OCI-LY1 (cell line): ENCODE results near the gene BCR.

Source experiments
- H2AFZ ChIP-seq: fragments of 200-600 bp; sonication (generic), shearing (Covaris generic); 2 replicates; pipeline ENCODE4 v1.6.0; 2014; ENCODE audit warnings: antibody characterized with exemption, mild to moderate bottlenecking, low read length
- H3F3A ChIP-seq: fragments of 200-600 bp; sonication (generic), shearing (Covaris generic); 2 replicates; pipeline ENCODE4 v1.6.0; 2014; ENCODE audit warnings: mild to moderate bottlenecking, antibody characterized with exemption, low read length, moderate library complexity; ENCODE audit not compliant: insufficient read depth
- H3K27ac ChIP-seq: fragments of 200-600 bp; sonication (generic); 2 replicates; pipeline ENCODE4 v1.5.1; 2014; ENCODE audit warnings: low read length, mixed run types, mild to moderate bottlenecking, low read depth; ENCODE audit not compliant: poor library complexity, severe bottlenecking
- H3K27me3 ChIP-seq: fragments of 200-600 bp; sonication (generic); 2 replicates; pipeline ENCODE4 v1.6.0; 2014; ENCODE audit warnings: antibody characterized with exemption, mild to moderate bottlenecking, low read length, moderate library complexity; ENCODE audit not compliant: insufficient read depth
- H3K36me3 ChIP-seq: fragments of 200-600 bp; sonication (generic); 2 replicates; pipeline ENCODE4 v1.6.1; 2014; ENCODE audit warnings: mild to moderate bottlenecking, antibody characterized with exemption, low read length, moderate library complexity, mixed read lengths; ENCODE audit not compliant: insufficient read depth
- H3K4me1 ChIP-seq: fragments of 200-600 bp; sonication (generic); 2 replicates; pipeline ENCODE4 v1.5.1; 2014; ENCODE audit warnings: mild to moderate bottlenecking, low read length, moderate library complexity; ENCODE audit not compliant: insufficient read depth, severe bottlenecking
- H3K4me2 ChIP-seq: fragments of 200-600 bp; sonication (generic), shearing (Covaris generic); 2 replicates; pipeline ENCODE4 v1.6.1; 2014; ENCODE audit warnings: low read length
- H3K4me3 ChIP-seq: fragments of 200-600 bp; sonication (generic); 2 replicates; pipeline ENCODE4 v1.5.1; 2014; ENCODE audit warnings: low read length, low read depth, mild to moderate bottlenecking, mixed read lengths; ENCODE audit not compliant: poor library complexity, severe bottlenecking
- H3K79me2 ChIP-seq: fragments of 200-600 bp; shearing (Covaris generic); 2 replicates; pipeline ENCODE4 v1.6.1; 2016; ENCODE audit warnings: mixed run types, low read length, mixed read lengths; ENCODE audit not compliant: insufficient read depth
- H3K9ac ChIP-seq: fragments of 200-600 bp; sonication (generic), shearing (Covaris generic); 2 replicates; pipeline ENCODE4 v1.6.1; 2014; ENCODE audit warnings: mild to moderate bottlenecking, low read length, mixed read lengths
- H3K9me2 ChIP-seq: fragments of 200-600 bp; sonication (generic), shearing (Covaris generic); 2 replicates; pipeline ENCODE4 v1.6.1; 2014; ENCODE audit warnings: low read depth, mild to moderate bottlenecking, low read length, mixed read lengths
- H3K9me3 ChIP-seq: fragments of 200-600 bp; shearing (Covaris generic); 2 replicates; pipeline ENCODE4 v1.6.1; 2014; ENCODE audit warnings: low read length, mixed read lengths
- H4K20me1 ChIP-seq: fragments of 200-600 bp; sonication (generic), shearing (Covaris generic); 2 replicates; pipeline ENCODE4 v1.6.0; 2016; ENCODE audit warnings: mild to moderate bottlenecking, low read length; ENCODE audit not compliant: insufficient read depth
- EZH2 ChIP-seq: fragments of 200-600 bp; sonication (generic), shearing (Covaris generic); IDR thresholded peaks from 2 replicates; pipeline ENCODE4 v1.8.0; 2017; ENCODE audit warnings: borderline replicate concordance, mixed run types, mild to moderate bottlenecking, antibody characterized with exemption, low read length, moderate library complexity, mixed read lengths
- TF ChIP-seq, protein P1 (sequence below): fragments of 200-600 bp; sonication (generic), shearing (Covaris generic); IDR thresholded peaks from 2 replicates; pipeline ENCODE4 v1.5.1; 2017; ENCODE audit warnings: mild to moderate bottlenecking, antibody characterized with exemption, low read length, moderate library complexity, mixed read lengths

Gene BCR

GRCh38 chr22:23219822-23220484 is 39.6 kb downstream of the BCR start:
- no peaks in the 10 kb centered on the region for H3F3A ChIP-seq
- no peaks in the 10 kb centered on the region for H3K27me3 ChIP-seq
- no peaks in the 10 kb centered on the region for H3K9me3 ChIP-seq
- peak overlapping the region; percentile 75 for H3K9ac ChIP-seq
- peaks cover 28% of the 10 kb centered on the region; the same call in 1 of the 2 replicates for H3K36me3 ChIP-seq
- no peak overlapping the region for H2AFZ ChIP-seq
- H3K9me2 ChIP-seq: no peaks in the 10 kb centered on the region
- H4K20me1 ChIP-seq: no peaks in the 10 kb centered on the region
- peaks cover 74% of the 10 kb centered on the region for H3K4me1 ChIP-seq
- no peak for TF ChIP-seq EZH2
- TF ChIP-seq, protein P1, sequence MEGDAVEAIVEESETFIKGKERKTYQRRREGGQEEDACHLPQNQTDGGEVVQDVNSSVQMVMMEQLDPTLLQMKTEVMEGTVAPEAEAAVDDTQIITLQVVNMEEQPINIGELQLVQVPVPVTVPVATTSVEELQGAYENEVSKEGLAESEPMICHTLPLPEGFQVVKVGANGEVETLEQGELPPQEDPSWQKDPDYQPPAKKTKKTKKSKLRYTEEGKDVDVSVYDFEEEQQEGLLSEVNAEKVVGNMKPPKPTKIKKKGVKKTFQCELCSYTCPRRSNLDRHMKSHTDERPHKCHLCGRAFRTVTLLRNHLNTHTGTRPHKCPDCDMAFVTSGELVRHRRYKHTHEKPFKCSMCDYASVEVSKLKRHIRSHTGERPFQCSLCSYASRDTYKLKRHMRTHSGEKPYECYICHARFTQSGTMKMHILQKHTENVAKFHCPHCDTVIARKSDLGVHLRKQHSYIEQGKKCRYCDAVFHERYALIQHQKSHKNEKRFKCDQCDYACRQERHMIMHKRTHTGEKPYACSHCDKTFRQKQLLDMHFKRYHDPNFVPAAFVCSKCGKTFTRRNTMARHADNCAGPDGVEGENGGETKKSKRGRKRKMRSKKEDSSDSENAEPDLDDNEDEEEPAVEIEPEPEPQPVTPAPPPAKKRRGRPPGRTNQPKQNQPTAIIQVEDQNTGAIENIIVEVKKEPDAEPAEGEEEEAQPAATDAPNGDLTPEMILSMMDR: no peak
- peak overlapping the region; percentile 85 for H3K4me2 ChIP-seq
- H3K27ac ChIP-seq: peak overlapping the region; percentile 98
- peak overlapping the region; percentile 58 for H3K4me3 ChIP-seq
- H3K79me2 ChIP-seq: peaks cover 92% of the 10 kb centered on the region

GRCh38 chr22:23220485-23221350 is 40.4 kb downstream of the BCR start:
- no peaks in the 10 kb centered on the region for H3K27me3 ChIP-seq
- peaks cover 66% of the 10 kb centered on the region for H3K4me1 ChIP-seq
- no peaks in the 10 kb centered on the region for H4K20me1 ChIP-seq
- H3K4me3 ChIP-seq: peak overlapping the region; percentile 58
- no peaks in the 10 kb centered on the region for H3K9me3 ChIP-seq
- no peaks in the 10 kb centered on the region for H3F3A ChIP-seq
- H3K9ac ChIP-seq: peak overlapping the region; percentile 75; the same call in 1 of the 2 replicates
- peak overlapping the region; percentile 98 for H3K27ac ChIP-seq
- H3K79me2 ChIP-seq: peaks cover 92% of the 10 kb centered on the region
- no peaks in the 10 kb centered on the region for H3K9me2 ChIP-seq
- TF ChIP-seq, protein P1: no peak
- no peak overlapping the region for H2AFZ ChIP-seq
- peak overlapping the region; percentile 85 for H3K4me2 ChIP-seq
- peaks cover 36% of the 10 kb centered on the region for H3K36me3 ChIP-seq

GRCh38 chr22:23221351-23221804 is 41.1 kb downstream of the BCR start:
- H2AFZ ChIP-seq: no peak overlapping the region
- H3K79me2 ChIP-seq: peaks cover 92% of the 10 kb centered on the region
- no peaks in the 10 kb centered on the region for H4K20me1 ChIP-seq
- H3K27ac ChIP-seq: peak overlapping the region; percentile 98
- H3K9me3 ChIP-seq: no peaks in the 10 kb centered on the region
- peak overlapping the region; percentile 1; the same call in 1 of the 2 replicates for H3K9ac ChIP-seq
- H3K36me3 ChIP-seq: peaks cover 42% of the 10 kb centered on the region
- H3K27me3 ChIP-seq: no peaks in the 10 kb centered on the region
- peaks cover 60% of the 10 kb centered on the region for H3K4me1 ChIP-seq
- no peaks in the 10 kb centered on the region for H3F3A ChIP-seq
- no peaks in the 10 kb centered on the region for H3K9me2 ChIP-seq
- H3K4me3 ChIP-seq: no peak overlapping the region
- H3K4me2 ChIP-seq: peak overlapping the region; percentile 85; the same call in 1 of the 2 replicates
- TF ChIP-seq, protein P1: no peak
- TF ChIP-seq EZH2: no peak
